Right forelimb (tissue), 1 donor: ENCODE results near the gene XYLT1.

Source experiments
- DNase-seq: peaks from one replicate; pipeline ENCODE4 v3.0.0-alpha.2; 2018

Gene XYLT1

DNA sequence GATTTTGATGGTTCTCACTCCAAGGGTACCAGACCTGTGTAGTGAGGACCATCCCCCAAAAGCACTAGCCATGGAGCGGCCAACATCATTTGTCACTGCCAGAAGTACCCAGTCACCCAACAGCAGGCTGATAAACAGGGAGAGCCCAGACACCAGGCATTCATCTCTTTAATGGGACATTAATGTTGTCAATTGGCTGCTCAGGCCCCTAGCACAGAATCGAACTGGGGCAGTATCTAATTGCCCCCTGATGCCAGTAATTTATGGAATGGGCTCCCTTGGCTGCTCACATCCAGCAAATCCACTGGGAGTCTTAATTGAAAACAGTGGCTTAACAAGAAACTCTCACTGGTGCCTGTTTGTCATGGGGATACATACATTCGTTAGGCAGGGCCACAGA is 344.6 kb downstream of the XYLT1 start:
- no peak for DNase-seq

DNA sequence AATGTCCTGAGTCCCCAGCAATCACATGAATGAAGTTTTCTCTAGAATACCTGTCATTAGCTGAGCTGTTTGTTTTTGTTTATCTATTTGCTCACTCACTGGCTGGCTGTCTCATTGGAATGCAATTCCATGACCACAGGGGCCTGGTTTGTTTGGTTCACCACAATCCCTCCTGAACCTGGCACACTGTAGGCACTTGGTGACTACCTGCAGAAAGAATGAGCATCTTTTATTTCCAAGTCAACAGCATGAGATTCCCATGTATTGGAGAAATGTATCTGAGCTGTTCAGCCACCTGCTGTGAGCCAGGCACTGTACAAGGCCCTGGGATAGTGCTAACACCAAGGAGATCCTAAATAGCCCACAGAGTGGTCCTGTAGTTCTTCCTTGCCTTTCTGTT is 345.1 kb downstream of the XYLT1 start:
- no peak for DNase-seq

DNA sequence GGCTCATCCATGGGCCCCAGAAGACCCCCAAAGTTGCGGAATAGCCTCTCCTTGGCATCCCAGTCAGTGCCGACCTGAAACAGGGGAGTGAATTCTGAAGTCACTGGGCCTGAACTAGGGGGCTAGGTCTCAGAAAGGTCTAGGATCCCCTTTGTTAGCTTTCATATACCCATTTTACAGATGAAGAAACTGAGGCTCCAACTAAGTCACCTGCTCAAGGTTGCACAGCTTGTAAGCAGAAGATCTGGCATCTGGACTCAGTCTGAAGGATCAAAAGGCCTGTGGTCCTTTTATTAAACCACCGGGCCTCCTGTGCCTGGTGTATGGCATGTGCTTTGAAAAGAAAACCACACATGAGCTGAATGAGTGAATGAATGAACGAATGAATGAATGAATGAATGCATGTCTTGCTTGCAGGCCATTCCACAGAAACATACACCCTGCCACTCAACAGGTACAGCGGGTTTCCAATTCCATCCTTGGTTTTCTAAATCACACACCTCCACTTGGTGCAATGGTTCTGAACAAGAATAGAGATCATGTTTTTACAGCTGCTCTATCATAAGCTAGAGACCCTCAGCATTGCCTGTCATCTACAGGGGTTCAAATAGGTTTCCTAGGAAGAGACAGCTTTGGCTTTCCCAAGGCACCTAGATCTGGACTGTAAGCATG is 352.7 kb downstream of the XYLT1 start:
- no peak for DNase-seq

DNA sequence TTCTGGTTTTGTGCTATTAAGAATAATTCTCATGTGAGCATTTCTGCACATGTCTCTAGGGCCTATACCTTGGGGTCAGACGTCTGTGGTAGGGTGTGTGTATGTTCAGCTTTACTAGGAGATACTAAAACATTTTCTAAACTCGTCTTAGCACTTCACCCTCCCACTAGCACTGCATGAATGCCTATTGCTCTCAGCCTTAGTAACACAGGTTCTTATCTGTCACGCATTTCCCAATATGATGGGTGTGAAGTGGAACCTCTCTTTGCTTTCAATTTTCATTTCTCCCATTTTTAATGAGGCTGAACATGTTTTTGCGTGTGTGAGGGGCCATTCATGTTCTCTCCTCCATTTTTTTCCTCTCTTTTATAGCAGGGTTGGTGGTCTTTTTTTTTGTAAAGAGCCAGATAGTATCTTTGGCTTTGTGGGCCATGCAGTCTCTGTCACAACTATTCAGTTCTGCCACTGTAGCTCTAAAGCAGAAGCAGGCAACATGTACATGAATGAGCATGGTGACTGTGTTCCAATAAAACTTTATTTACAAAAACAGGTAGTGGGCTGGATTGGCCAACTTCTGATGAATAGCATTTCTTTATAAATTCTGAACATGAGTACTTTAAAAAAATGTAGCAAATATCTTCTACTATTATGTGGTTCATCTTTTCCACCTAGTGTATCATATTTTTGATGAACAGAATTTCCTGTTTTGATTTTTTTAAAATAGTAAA is 354.0 kb downstream of the XYLT1 start:
- no peak for DNase-seq

DNA sequence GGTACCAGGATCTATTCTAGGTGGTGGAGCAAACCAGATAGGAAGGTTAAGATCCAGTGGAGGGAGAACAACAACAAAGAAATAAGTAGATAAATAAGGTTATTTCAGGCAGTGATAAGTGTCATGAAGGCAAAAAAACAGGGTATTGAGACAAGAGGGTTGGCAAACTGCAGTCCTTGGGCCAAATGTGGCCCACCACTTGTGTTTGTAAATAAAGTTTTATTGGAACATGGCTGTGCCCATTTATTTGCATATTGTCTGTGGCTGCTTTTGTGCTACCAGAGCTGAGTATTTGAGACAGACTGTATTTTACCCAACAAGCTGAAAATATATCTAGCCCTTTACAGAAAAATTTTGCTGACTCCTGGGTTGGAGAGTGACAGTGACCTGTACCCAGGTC is 361.3 kb downstream of the XYLT1 start:
- DNase-seq = no peak

DNA sequence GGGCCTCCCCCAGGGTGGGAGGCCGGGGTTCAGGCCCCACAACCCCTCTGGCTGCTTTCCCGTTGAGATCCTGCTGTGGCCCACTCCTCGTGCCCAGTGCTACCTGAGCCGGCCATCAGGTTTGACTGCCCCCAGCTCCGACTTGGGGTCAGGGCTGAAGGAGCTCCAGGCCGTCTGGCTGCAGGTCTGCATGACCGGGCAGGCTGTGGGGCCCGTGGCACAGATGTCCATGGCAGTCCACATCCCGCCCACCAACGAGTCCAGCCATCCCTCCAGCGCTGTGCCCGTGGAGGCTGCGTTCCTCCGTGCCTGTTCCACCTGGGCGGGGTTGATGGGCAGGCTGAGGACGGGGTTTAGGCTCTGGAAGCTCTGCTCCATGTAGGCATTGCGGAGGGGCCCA is 362.2 kb downstream of the XYLT1 start:
- no peak for DNase-seq

DNA sequence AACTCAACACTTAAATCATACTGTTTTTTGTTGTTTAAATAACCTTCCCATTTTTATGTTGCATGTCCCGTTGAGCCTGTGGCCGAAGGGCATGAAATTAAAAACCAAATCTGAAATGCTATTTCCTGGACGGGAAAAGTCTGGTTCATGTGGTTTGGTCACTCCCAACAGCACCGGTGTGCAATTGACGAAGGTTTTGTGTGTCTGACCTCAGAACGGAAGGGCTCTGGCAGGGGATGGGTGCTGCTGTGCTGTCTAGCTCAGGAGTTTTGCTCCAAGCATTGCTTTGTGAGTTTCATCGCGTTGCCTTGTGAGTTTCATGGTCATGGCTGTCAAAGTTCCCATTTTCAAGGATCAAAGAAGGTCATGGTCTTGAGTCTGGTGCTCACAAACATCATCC is 363.3 kb downstream of the XYLT1 start:
- no peak for DNase-seq

DNA sequence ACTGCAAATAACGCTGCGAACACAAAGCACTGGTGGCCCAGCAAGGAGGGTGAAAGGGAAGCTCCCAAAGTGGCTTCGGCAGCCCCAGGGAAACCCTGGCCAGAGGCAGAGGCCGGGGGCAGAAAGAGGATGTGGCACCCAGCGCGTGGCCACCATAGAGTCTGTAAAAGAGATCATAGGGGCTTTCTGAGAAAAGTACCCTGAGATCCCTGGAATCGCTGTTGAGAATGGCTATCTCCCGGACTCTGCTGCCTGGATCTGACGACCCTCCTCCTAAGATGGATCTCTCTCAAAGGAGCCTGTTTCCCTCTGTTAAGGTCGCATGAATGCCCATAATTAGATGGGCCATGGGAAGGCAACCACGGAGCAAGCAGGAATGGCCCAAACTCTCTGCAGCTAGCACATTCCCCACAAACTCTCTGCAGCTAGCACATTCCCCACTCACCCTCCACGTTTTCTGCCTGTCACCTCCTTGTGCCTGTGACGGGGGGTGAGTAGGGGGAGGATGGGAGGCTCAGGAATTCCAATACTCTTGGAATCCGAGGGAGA is 364.4 kb downstream of the XYLT1 start:
- no peak for DNase-seq

DNA sequence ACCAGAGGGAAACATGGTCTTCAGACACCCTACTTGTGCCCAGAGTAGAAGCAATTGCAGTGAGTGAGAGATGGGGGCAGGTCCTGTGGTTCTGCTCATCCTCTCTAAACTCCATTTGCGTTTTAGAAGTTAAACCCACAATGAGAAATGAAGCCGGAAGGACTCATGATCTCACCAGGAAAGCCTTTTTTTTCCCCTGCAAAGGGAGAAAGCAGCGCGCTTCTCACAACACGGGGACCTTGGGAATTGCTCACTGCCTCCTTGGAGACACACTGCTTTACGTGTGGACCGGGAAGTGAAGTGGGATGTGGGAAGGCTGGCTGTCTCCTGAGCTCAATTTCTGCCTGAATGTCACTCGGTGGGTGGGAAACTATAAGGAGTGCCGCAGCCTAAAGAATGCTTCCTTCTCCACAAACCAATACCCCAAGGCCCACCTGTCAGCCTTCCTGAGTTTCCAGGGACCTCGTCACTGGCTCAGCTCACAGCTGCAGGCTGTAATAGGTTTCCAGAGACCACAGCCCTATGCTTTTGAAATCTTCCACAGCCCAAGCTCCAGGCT is 365.4 kb downstream of the XYLT1 start:
- DNase-seq = no peak

DNA sequence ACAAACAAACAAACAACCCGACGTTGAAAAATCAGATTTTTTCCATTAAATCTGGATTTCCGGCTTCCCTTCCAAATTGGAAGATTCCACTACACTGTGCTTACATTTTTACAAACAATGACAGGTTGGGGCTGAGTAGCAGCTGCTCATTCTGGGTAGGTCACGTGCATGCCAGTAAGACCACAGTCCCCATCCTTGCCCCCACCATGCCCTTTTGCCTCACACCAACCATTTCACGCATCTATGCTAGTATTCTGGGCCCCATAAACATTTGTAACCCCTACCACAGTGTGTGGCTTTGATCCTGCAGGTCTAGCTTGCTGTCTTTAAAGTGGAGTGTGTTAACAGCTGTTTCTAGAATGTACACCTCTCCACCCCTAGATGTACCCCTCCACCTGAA is 366.1 kb downstream of the XYLT1 start:
- no peak for DNase-seq

DNA sequence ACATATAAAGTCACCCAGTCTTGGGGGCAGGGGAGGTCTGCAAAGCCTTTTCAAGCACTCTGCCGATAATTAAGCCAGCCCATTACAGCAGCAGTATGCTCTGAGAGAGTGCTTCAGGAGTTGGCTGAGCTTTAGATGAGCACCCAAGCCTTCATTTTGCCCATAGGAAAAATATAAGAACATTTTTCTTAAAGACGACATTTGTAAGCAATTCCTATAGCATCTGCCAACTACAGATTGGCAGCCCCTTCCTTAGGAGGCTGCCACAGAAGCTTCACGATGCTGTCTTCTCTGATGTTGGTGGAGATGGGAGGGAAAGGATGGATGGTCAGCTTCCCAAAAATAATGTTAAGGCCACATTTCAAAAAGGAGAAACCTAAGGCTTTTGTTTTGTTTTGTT is 367.5 kb downstream of the XYLT1 start:
- DNase-seq = no peak

DNA sequence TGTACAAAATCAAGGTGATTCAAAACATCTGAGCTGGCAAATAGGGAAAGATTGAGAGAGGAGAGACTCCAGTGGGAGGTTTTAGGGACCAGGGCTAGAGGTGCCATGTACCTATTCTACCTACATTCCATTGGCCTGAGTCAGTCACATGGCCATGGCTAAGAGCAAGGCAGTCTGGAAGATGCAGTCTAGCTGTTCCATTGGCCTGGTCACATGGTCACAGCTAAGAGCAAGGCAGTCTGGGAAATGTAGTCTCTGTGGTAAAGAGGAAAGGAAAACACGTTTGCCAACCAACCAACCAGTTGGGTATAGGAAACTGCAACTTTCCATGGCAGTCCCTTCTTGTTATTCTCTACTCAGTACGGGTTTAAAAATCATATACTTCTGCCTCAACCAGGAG is 369.1 kb downstream of the XYLT1 start:
- no peak for DNase-seq

DNA sequence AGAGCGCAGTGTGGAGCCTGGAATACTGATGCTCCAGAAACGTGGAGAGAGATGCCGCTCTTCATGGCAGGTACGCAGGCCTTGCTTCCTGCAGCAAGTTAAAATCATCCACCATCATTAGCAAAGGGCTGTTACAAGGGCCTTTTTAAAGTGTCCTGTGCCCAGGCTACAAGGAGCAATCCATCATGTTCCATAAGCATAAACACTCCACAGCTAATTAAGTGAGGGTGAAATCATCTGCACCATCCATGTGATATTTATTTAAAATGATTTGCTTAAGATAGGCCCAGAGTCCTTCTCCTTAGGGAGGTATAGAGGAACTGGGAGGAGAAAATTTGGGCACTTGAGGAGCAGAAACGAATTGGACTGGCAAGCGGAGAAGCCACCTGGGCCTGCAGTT is 372.1 kb downstream of the XYLT1 start:
- no peak for DNase-seq

DNA sequence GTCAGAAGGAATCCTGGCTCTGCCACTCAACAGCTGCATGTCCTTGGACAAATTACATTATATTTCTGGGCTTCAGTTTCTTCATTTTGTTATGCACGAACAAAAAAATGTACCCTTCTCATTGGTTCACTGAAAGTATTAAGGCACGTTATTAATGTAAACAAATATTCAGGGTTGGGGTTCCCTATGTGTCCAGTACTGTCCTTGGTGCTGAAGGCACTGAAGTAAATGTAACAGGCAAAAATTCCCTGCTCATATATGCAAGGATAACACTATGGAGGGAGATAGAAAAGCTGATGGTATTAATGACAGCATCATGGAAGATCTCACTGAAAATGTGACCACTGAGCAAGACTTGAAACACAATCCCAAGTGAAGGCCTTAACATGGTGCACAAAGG is 386.6 kb downstream of the XYLT1 start:
- no peak for DNase-seq

DNA sequence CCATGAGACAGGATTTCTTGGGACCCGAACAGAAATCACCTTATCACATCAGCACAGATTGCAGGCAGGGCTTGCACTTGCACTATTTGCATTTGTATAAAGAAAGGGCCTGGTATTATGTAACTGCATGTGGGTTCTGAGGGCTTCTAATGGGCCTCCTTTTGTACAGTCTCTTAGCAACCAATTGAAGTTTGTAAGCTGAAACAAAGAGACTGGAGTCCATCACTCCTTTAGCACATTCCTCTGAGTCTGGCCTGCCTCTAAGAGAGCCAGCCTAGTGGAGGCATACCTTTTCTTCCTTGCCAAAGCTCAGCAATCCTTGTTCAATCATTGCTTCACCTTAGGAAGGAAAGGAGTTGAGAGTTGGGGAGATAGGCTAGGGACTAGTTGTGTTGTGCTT is 387.1 kb downstream of the XYLT1 start:
- DNase-seq = no peak

DNA sequence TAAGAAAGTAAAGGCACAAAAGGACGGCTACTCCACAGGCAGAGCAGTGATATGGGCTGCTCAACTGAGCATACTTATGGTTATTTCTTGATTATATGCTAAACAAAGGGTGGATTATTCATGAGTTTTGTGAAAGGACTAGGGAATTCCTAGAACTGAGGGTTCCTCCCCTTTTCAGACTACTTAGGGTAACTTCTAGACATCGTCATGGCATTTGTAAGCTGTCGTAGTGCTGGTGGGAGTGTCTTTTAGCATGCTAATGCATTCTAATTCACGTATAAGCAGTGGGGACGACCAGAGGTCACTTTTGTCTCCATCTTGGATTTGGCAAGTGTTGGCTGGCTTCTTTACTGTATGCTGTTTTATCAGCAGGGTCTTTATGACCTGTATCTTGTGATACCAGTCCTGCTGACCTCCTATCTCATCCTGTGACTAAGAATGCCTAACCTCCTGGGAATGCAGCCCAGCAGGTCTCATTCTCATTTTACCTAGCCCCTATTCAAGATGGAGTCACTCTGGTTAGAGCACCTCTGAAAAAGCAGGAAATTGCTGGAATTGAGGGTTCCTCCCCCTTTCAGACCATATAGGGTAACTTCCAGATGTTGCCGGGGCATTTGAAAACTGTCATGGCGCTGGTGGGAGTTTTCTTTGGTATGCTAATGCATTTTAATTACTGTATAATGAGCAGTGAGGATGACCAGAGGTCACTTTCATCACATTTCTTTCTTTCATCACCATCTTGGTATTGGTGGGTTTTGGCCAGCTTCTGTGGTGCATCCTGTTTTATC is 388.5 kb downstream of the XYLT1 start:
- DNase-seq = no peak

DNA sequence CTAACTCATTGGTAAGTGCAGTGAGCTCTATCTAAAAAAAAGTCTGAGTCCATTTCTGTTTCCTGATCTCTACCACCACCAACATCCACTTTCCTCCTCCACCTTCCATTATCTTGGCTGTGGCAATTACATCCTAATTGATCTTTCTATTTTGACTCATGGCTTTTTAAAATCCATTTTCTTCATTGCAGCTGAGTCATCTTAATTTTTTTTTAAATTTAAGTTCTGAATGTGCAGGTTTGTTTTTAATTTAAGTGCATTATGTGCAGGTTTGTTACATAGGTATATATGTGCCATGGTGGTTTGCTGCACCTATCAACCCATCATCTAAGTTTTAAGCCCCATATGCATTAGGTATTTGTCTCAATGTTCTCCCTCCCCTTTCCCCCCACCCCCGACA is 390.7 kb downstream of the XYLT1 start:
- DNase-seq = no peak

DNA sequence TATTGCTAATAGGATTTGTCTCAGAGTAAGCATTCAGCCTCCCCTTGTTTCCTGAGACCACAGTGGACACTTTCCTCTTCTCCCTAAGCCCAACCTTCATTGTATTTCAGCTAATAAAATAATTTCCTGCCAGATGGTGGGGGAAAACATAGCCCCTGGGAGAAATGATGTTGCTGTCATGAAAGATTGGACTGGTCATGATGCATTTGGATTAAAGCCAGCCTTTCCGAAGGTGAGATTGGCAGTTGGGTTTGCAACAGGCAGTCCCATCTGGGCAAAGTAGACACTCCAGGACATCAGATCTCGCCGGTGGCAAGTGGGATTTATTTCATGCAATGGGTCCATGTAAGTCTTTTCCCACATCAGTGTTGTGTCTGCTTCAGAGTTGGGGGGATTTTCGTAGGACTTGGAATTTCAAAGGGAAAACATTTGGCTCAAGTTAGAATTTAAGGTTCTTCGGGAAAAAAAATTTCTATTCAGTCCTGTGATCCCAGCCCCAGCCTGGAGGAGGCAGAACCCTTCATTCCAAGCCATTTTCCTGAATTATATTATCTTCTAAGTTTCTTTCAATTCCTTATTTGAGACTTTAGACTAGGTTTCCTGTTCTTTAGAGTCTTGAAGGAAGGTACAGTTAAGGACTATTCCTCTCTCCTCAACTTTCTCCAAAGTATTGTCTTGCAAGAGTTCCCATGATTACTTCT is 391.7 kb downstream of the XYLT1 start:
- DNase-seq = no peak

DNA sequence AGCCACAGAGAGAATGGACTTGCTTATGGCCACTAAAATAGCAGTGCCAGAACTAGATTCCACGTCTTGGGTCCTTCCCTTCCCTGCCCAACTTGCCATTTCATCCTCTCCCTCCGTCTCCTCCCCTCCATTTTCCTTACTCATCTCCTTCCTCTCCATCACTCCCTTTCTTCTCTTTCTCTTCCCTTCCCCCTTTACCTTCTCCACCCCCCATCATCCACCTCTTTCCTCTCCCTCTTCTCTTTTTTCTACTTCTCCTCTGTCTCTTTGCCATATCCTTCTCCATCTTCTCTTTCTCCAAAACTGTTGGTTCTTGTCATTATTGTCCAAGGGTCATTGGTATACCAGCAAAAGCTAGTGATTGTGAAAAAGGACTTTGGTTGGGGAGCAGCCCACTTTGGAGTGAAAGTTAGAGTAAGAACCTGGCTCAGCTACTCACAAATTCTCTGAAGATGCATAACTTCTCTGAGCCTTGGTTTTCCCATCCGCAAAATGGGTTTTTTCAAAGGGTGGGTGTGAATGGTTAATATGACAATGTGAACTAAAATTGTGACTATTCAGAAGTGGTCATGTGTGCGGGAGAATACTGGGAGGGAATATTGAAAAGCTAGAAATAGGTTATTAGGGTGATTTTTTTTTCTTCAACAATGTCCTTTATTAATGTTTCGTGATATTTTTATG is 393.8 kb downstream of the XYLT1 start:
- no peak for DNase-seq

DNA sequence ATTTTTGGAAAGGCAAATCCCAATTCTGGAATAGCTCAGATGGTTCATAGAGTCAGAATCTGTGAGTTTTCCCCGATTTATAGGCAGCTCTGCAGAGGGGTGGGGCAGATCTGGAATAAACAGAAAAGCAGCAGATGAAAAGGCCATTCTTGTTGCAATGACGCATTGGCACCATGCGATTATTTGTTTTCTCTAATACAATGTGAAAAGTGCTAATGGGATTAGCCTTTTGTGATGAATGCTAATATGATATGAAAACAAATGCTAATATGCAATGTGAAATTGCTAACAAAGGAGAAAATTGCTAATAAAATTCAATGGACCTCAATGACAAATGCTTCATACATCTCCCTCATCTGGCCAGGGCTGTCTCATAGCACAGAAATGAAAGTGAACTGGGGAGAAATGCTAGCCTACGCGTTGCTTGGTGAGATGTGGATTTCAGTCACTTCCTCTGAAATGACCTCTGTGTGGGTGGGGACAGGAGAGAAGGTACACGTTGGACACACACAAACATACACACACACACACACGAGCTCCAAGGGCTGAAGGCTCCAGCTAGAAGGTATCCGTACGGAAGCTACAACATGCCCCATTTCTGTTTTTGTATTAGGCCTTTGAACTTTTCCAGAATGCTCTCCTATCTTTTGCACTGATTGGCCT is 394.5 kb downstream of the XYLT1 start:
- no peak for DNase-seq

DNA sequence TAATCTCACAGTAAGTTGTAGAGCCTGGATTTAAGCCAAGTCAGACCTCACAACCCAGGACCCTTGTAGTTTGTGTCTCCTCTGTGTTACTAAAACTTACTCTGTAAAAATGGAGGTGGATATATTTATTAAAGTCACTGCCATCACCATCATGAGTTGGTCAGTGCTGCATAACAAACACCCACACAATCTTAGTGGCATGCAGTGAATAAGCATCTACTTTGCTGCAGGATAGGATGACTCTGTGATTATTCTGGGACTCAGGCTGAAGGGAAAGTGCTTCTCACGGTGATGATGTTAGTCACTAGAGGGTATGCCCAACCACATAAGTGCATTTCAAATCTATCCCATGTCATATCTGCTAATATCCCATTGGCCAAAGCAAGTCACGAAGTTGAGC is 398.7 kb downstream of the XYLT1 start:
- no peak for DNase-seq
